ENCODE data around the gene EPN1.

DNA sequence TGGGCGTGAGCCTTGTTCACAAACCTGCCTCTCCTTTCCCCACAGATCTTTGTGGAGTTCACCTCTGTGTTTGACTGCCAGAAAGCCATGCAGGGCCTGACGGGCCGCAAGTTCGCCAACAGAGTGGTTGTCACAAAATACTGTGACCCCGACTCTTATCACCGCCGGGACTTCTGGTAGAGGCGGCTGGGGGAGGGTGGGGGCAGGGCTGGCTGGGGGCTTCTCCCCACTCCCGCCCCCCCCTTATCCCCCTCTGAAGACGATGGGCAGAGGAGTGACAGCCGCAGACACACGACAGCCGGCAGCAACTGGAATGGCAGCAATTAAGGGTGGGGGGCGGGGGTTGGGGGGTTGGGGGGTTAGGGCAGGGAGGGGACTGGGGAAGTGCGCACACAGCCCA lies 1.1 kb upstream of the EPN1 start:
- TF ChIP-seq, protein P1, sequence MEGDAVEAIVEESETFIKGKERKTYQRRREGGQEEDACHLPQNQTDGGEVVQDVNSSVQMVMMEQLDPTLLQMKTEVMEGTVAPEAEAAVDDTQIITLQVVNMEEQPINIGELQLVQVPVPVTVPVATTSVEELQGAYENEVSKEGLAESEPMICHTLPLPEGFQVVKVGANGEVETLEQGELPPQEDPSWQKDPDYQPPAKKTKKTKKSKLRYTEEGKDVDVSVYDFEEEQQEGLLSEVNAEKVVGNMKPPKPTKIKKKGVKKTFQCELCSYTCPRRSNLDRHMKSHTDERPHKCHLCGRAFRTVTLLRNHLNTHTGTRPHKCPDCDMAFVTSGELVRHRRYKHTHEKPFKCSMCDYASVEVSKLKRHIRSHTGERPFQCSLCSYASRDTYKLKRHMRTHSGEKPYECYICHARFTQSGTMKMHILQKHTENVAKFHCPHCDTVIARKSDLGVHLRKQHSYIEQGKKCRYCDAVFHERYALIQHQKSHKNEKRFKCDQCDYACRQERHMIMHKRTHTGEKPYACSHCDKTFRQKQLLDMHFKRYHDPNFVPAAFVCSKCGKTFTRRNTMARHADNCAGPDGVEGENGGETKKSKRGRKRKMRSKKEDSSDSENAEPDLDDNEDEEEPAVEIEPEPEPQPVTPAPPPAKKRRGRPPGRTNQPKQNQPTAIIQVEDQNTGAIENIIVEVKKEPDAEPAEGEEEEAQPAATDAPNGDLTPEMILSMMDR (IDR thresholded peaks at IDR 0.05) = no peak
- no peak for TF ChIP-seq POLR2A (IDR thresholded peaks at IDR 0.05)
